ENCODE data around the gene RPS6KA3.

DNA sequence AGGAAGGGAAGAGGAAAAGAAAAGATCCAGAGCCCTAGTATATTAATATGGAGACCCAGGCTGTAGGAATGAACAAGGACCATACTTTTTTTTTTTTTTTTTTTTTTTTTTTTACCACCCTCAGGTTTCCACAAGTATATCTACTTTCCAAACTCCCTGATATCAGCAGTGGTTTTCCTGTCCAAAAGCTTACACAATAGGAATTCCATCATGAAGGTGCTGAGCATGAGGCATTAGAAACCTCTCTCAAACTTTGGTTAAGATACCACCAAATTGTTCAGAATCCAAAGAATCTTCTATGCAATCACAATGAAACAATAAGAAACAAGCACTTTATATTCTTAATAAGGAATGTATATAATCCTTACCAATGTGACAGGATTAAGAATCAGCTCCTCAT, 26.5 kb downstream of the RPS6KA3 start:
- TF ChIP-seq SP1 (IDR thresholded peaks at IDR 0.05; ENCODE audit: low read depth): no peak
- TF ChIP-seq, protein P1, sequence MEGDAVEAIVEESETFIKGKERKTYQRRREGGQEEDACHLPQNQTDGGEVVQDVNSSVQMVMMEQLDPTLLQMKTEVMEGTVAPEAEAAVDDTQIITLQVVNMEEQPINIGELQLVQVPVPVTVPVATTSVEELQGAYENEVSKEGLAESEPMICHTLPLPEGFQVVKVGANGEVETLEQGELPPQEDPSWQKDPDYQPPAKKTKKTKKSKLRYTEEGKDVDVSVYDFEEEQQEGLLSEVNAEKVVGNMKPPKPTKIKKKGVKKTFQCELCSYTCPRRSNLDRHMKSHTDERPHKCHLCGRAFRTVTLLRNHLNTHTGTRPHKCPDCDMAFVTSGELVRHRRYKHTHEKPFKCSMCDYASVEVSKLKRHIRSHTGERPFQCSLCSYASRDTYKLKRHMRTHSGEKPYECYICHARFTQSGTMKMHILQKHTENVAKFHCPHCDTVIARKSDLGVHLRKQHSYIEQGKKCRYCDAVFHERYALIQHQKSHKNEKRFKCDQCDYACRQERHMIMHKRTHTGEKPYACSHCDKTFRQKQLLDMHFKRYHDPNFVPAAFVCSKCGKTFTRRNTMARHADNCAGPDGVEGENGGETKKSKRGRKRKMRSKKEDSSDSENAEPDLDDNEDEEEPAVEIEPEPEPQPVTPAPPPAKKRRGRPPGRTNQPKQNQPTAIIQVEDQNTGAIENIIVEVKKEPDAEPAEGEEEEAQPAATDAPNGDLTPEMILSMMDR (IDR thresholded peaks at IDR 0.05 in 2 of 3, conservative IDR thresholded peaks at IDR 0.05 in 1 of 3; ENCODE audit: borderline replicate concordance in 1 of 3, insufficient read depth in 1 of 3, low read depth in 2 of 3, low read length in 2 of 3): no peak

Data from HCT116 (cell line).